DMS53 treated with DMSO at 0.1 percent for 48 hours (cell line): ENCODE data around the gene LIFR.

Source experiments
- DNase-seq: peaks from one replicate; lab custom pipeline; 2025; ENCODE audit not compliant: unreplicated experiment; lab: John Stamatoyannopoulos, UW

LIFR gene

DNA sequence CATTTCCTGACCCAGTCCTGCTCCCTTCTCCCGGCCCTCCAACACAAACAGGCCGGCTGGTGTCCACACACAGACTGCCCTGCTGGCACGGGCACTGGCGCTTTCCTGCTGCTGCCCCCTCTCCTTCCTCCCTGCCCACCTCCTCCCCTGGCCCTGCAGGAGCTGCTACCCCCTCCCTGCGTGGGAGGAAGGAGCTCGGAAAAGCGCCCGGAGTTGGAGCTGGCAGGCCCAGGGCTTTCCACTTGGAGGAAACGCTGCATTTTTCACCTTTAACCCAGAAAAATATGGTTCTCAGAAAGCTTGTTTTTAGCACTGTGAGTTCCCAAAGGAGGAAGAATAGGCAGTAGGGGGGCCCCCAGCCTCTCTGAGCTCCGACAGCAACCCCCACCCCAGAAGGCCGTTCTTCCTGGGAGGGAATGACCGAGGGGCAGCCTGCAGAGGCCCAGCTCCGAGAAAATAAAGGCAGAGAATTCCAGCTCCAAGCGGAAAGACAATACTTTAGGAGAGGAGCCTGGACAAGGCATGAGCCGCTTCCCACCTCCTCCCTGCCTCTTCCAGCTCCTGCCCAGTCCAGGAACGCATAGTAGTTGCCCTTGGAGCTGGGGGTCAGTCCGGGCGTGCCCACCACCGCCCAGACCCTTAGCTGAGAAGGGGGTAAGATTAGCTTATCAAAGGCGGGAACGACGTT is 88.9 kb downstream of the LIFR start:
- no peak for DNase-seq

DNA sequence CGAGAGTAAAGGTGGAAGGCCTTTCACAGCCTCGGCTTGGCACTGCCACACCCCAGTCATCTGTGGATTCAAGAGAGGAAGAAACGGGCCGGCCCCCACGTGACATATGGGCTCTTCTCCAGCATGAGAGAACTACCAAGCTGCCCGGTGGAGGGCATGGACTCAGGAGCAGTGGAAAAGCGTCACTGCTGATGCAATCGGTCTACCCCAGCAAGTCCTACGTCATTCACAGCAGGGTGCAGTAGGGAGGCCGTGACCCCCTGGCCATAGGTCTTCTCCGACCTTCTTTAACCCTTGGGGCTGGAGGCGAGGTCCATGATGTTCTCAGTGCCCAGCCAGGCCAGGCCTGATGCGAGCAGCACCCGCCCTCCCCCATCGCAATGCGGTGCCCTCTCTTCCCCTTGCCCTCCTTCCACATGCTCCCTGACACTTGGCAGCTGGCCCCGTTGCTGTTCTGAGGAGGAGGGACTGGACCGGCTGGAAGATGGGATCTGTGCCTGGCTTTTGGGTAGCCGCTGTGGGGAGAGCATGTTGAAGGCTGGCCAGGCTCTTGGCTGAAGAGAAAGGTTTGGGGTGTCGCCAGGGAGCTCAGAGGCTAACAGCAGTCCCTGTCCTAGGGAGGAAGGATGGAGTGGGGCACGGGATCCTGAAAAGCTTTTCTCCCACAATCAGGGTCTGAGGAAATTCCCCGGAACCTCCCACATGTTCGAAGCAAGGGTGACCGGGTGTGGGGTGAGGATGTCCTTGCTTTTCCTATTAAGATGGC is 89.8 kb downstream of the LIFR start:
- no peak for DNase-seq

DNA sequence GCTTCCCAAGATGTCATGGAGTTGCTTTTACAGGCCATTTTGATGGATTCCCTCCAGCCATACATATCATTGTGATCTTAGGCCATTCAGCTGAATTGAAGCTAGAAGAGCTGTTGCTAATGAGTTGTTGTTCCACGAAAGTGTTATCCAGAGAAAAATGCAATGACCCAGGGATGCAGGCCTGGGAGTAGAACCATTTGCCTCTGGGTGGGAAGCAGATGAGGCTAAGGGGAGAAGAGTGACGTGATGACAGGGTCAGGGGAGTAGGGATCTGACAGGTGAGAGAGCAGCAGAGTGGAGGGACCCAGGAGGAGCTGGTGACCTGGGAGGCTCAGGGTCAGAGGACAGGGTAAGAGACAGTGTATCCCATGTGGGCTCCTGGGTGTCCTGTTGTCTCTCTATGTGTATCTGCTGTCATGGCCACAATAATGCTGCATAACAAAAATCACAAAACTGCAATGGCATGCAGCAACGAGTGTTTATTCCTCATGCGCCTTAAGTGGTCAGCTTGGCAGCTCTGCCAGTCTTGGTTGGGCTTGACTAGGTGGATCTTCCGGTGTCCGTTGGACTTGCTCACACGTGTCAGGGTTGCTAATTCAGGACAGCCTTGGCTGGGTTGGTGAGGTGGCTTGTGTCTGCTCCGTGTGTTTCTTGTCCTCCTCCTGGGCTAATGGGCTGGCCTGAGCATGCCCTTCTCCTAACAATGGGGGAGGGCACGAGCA is 90.6 kb downstream of the LIFR start:
- DNase-seq = no peak

DNA sequence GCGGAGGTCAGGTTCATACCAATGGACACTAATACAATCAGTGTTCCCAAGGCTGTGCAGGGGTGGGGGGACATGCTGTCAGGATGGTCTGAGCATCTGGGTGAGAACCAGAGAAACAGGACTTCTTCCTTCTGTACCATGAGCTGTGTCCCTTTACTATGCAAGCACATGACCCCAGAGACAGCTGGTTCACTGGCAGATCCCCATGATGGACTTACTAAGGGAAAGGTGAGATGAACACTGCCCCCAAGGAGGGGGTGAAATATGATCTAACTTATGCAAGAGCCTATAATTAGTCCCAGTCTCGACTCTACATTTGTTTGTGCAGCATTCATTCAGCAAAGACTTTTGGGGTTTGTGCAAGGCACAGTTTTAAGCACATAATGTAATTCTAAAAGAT is 91.4 kb downstream of the LIFR start:
- no peak for DNase-seq

DNA sequence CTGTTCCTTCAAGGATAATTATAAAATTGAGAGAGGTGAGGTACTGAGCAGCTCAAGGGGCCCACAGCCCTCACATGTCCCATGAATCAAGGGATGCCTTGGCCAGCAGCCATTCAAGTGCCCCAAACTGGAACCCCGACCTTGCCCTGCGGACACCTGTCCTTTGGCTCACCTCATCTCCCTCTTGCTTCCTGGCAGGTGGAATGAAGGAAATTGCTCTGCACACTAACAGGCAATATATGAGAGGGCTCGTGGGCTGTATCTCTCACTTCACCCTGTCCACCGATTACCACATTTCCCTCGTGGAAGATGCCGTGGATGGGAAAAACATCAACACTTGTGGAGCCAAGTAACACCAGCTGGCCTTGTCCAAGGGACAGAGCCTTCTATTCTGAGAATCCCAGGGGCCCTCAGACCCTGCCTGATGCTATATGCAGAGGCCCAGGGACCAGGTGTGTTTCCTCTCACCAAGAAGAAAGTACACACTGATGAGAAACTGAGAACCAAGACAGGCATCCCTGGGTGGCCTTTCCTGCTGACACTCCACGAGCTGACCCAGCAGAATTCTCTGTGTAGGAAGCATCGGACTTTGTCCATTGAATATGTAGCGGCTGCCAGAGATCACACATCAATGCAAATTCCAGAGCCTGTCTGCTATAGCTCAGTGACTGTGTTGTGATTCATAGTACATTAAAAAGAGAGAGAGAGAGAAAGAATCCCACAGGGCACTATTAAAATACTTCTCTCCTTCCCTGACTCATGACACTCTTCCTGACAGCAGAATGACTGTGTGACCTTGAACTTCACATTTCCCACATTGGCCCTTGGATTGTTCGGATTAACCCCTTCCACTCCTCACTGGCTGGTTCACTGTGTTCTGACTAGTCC is 92.6 kb downstream of the LIFR start:
- DNase-seq = peak; percentile 10

DNA sequence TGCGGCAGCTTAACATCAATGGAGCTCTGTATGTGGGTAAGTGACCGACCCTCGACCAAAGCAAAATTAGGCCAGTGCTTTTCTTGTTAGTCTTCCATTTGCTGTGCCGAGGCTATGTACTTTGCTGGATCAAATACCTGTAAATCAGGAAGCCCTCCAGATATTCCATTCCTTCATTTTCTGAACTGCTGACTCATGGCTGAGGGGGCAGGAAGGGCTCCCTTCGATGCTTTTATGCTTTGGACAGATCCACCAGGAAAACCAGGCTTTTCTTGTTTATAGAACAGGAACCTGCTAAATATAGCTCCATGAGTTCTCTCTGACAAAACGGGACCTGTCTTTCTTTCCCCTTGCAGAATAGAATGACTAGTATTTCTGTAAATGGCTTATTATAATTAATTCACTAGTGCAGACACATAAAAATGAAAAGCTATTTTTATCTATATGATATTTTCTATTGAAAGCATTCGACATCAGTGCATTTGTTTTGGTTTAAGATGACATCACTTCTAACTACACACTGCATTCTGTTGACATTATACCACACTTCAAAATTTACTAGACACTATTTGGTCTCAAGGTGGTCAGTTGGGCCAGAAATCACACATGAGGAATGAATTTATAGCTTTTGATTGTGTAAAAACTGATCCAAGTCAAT is 93.3 kb downstream of the LIFR start:
- DNase-seq = no peak

DNA sequence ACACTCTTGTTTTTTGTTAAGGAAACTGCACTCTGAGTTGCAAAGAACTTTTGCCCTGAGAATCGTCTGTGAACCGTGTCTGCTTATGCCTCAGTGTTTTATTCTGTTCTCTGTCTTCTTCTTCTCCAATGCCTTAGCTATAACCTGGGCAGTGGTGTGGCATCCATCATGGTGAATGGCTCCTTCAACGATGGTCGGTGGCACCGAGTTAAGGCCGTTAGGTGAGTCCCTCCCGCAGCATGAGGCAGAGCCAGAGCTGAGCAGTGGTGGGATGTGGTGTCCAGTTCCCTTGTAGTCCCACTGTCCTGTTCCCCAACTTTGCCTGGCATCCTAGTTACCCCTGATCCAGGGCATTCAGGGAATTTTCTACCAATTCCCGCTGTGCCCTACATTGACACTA is 98.3 kb downstream of the LIFR start:
- DNase-seq = no peak

DNA sequence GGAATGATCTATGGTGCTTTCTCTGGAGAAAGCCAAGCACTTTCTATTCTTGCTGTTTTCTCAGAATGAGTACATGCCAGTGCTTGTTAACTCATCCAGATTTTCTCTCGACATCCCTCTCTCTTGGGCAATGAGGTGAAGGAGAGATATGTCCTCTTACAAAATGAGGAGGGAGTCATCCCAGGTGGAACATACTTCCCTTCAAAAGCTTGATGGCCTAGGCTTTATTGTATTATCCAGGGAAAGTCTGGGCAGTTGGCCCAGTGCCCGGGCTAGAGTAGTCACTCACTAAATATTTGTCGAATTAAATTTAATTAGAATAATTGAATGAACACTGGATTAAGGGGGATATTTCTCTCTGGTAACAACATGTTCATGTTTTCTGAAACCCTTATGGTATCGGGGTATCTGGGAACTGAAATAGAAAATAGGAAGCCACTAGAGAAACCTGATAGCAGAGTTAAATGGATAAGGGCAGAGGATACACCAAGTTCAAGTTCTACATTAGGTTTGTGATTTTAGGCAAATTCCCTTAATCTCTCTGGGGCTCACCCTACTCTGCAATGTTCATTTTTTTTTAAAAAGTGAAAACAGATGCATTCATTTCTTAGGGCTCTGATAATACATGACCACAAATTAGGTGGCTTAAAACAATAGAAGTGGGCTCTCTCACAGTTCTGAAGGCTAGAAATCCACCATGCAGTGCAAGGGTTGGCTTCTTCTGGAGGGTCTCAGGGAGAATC is 99.6 kb downstream of the LIFR start:
- no peak for DNase-seq

DNA sequence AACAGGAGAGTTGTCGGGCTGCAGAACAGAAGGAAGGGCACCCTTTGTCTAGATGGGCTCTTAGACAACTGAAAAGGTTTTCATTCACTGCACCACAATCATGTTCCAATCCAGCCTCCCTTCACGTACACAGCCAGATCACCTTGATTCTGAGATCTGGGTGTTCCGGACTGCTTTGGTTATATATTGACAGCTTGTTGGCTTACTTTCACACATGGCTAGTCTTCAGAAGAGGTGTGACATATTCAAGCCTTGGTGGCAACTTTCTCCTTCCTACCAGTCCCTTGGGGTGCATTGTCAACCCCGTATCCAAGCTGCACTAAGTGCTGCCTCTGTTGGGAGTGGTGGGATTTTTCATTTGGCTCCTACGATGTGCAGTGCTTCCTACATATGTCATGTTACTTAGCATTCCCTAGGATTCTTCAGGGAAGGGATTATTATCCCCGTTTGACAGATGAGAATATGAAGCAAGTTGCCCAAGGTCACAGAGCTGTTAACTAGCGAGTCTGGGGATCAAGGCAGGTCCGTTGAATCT is 100.6 kb downstream of the LIFR start:
- DNase-seq = no peak

DNA sequence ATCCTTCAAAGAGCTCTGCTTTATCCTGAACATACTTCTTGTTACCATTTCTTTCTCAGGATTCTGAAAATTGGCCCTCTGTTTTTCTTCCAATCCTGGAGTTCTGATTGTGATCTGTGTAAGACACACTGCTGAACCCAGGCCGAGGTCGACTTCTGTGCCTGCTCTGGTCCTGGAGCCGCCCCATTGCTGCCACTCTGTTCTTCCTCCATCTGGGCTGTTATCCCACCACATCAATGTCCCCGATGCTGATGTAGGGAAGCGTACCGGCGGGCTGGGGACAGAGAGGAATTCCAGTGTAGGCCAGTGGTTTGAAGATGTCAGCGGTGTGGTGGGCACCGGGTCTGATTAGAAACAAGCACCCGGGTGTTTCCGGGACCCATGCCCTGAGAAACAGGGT is 102.5 kb downstream of the LIFR start:
- no peak for DNase-seq

DNA sequence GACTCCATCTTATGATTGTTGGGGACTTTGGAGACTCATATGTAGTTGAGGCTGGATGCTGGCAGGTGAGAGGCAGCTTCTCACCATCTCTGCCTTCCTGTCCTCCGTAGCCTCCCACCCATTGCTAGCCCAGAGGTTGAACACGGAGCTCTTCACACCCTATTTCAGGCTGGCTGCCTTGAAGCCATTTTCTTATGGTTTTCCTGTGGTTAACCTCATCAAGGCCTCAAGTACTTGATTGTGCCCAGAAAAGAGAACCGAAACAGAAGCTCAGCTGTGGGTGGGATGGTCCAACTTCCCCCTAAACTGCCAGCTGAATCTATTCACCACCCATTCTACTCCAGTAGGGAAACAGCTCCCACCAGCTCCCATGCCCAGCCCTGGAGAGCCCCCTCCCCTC is 102.9 kb downstream of the LIFR start:
- DNase-seq = no peak

DNA sequence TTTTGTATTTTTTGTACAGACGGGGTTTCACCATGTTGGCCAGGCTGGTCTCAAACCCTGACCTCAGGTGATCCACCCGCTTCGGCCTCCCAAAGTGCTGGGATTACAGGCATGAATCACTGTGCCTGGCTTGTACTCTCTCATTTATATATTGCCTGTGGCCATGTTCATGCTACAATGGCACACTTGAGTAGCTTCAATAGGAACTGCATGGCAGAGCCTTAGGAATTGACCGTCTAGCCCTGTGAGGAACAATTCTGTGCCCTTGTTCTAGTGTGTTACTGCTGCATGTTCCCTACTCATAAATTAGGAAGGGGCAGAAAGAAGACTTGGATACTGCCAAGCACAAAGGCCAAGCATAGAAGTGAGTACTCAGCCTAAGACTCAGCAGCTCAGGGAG is 104.2 kb downstream of the LIFR start:
- DNase-seq = no peak

DNA sequence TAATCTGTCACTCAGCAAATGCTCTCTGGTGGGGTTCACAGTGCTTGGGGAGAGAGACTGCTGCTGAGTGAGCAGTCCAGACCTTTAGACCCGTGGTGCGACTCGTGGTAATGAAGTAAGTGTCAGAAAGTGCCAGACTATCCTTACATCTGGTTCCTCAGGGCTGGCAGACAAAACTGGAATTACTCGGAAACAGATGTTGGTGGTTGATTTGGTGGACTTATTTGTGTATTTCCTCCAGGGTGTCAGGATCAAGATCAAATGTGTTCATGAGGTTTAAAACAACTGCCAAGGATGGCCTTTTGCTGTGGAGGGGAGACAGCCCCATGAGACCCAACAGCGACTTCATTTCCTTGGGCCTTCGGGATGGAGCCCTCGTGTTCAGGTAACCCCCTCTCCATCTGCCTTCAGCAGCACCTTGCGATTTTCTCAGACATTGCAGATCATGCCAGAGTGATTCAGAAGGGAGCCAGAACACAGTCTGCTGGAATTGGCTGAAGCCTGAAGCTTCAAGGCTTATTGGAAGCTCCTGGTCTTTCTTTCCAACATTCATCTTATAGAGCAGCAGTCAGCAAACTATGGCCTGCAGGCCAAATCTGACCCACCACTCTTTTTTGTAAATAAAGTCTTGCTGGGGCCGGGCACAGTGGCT is 105.2 kb downstream of the LIFR start:
- no peak for DNase-seq

DNA sequence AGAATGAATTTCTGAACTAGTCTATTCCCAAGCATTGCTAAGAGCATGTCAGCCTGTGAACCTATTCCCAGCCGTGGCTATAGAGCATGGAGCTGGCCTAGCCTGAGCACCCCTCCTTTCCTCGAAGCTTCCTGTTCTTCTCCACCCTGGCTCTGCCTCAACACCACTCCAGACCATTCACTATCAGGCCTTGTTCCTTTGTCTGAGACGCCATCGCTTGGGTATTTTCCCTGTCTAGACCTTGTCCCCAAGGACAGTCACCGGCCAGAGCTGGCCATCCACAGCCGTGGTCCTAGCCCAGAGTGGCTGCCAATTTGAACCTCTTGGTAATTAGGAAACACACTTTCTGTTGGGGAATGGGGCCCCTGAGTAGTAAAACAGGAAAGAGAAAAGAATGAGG is 105.8 kb downstream of the LIFR start:
- DNase-seq = no peak

DNA sequence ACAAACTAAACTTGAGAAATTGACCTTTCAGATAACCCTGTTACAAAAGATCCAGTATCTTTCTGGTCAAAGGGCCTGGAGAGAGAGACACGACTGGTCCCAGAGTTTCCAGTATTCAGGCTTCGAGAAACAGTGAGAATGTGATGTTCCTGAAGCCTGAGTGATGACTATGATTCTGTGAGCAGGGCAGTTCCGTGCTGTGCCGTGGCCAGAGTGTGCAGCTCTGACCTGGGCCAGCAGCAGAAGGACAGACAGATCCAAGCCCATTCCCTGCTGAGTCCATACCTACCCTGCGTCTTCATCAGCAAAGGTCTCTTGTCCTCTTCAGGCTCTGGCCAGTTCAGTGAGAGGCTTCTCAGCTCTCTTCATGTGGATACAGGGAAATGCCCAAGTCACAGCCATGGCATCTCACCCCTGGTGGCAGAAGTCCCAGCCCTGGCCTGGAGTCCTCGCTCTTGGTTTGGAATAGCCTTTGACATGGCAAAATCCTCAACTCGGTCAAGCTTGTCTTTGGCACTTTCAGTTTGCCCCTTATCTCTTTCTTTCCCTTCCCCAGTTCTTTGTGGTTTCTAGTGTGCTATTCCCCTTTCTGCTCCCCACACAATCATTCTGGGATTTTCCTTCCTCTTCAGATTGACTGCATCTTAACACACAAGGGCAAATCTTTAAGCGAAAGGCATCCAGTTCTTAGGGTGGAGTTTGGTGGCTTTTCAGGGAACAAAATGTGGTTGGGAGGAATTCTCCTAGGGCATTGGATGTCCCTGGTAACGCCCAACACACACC is 107.7 kb downstream of the LIFR start:
- no peak for DNase-seq

DNA sequence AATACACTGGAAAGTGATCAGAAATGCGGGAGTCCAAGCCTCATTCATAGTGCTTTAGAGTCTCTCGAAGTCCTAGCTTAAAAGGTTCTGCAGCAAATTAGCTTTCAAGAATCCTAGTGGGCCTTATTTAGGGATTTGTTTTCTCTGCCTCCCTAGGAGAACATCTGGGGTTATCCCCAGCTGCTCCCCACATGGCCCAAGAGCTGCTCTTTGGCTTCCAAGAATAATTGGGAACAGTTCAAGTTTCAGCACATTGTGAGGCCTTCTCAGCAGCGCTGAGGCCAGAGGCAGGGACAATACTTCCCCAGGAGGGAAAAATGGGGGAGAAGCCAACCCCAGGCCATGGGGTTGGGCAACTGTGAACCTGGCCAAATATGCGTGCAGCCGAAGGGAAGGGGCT is 108.7 kb downstream of the LIFR start:
- DNase-seq = no peak

DNA sequence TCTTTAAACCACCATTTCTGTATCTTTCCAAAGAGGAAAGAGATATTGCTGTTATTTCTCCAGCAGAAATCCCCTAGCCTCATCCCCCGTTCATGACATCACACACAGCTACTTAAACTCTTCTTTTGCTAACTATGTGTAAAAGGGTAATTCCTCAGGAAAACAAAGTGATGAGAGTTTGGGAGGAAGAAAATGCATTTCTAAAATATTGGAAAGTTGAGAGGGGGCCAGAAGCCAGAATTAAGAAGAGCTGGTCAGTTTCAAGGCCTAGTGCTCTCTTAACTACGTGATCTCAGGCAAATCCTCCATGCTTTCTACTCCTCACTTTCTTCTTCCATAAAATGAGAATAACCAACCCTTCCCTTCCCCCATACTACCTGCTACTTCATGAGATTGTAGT is 109.4 kb downstream of the LIFR start:
- DNase-seq = no peak

DNA sequence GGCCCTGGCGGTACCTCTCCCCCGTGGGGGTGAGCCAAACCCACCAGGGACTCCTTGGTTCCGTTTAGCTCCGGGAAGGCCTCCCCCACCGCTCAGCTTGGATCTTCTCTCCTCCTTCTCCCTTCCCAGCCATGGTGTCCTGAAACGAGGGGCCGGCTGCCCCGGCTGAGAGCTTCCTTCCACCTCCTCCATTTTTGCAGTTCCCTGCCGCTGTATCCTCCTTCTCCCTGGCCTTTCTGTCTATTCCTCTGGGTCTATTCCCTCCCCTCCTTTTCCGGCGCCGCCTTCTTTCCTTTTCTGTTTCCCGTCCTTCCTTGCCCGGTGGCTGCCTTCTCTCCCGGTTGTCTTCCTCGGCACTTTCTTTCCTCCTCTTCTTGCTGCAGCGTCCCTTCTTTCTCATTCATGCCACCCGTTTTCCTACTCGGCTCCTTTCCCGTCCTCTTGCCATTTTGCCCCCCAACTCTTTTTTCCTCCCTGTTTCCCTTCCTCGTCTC is 110.4 kb downstream of the LIFR start:
- no peak for DNase-seq
